Mesothelial cell of epicardium (in vitro differentiated cells): Measurements from ENCODE around the gene TEX19. TPM values are rescaled to one million over a fixed set of nuclear protein-coding genes. Genes with fewer than 3 reads are reported as not detected.
A peak's percentile ranks its signal among the peaks of the same experiment; 100 is the strongest.

Experiments used
- DNase-seq, 2 experiments: peaks; one replicate each; pipeline ENCODE4 v3.0.0; 2021; ENCODE audit warnings: low spot score in 2 of 2; ENCODE audit not compliant: unreplicated experiment in 2 of 2
- H3K27ac Mint-ChIP-seq: 2 replicates; pipeline ENCODE4 v1.8.0; 2021; ENCODE audit warnings: mixed read lengths
- H3K27me3 Mint-ChIP-seq: 2 replicates; pipeline ENCODE4 v1.8.0; 2021; ENCODE audit warnings: low read depth, mixed read lengths
- H3K36me3 Mint-ChIP-seq: 2 replicates; pipeline ENCODE4 v1.8.0; 2021; ENCODE audit warnings: mixed read lengths
- H3K4me1 Mint-ChIP-seq: 2 replicates; pipeline ENCODE4 v1.8.0; 2021; ENCODE audit warnings: mixed read lengths
- H3K4me3 Mint-ChIP-seq: 2 replicates; pipeline ENCODE4 v1.8.0; 2021; ENCODE audit warnings: mild to moderate bottlenecking, moderate library complexity, mixed read lengths
- H3K9me3 Mint-ChIP-seq: 2 replicates; pipeline ENCODE4 v1.8.0; 2021; ENCODE audit warnings: mixed read lengths
- total RNA-seq: library from RNA; stranded (reverse); gene quantifications from 3 replicates; pipeline ENCODE4 v1.2.1, GENCODE V29; 2021
- TF ChIP-seq, protein P1 (sequence below): fragments of 200-600 bp; sonication (generic); IDR thresholded peaks from one replicate; pipeline ENCODE4 v1.5.0; 2021; ENCODE audit warnings: antibody characterized with exemption; ENCODE audit not compliant: unreplicated experiment

TEX19 gene
- total RNA-seq, 1 donor from 2014 or later, result 0.16 TPM

GRCh38 chr17:82339634-82340580, 19.1 kb upstream of the TEX19 start:
- H3K36me3 Mint-ChIP-seq, result peaks cover 4% of the 10 kb centered on the region
- H3K27ac Mint-ChIP-seq, result peak overlapping the region; percentile 98
- peaks cover 4% of the 10 kb centered on the region for H3K9me3 Mint-ChIP-seq
- TF ChIP-seq, protein P1, sequence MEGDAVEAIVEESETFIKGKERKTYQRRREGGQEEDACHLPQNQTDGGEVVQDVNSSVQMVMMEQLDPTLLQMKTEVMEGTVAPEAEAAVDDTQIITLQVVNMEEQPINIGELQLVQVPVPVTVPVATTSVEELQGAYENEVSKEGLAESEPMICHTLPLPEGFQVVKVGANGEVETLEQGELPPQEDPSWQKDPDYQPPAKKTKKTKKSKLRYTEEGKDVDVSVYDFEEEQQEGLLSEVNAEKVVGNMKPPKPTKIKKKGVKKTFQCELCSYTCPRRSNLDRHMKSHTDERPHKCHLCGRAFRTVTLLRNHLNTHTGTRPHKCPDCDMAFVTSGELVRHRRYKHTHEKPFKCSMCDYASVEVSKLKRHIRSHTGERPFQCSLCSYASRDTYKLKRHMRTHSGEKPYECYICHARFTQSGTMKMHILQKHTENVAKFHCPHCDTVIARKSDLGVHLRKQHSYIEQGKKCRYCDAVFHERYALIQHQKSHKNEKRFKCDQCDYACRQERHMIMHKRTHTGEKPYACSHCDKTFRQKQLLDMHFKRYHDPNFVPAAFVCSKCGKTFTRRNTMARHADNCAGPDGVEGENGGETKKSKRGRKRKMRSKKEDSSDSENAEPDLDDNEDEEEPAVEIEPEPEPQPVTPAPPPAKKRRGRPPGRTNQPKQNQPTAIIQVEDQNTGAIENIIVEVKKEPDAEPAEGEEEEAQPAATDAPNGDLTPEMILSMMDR, result no peak
- H3K4me3 Mint-ChIP-seq, result peak overlapping the region; percentile 60
- H3K27me3 Mint-ChIP-seq, result peaks cover 4% of the 10 kb centered on the region
- H3K4me1 Mint-ChIP-seq, result peaks cover 33% of the 10 kb centered on the region
- no peak for DNase-seq

GRCh38 chr17:82342361-82343079, 16.5 kb upstream of the TEX19 start:
- Mint-ChIP-seq H3K27ac (no peak overlapping the region), H3K36me3 (peaks cover 4% of the 10 kb centered on the region), H3K27me3 (no peaks in the 10 kb centered on the region)

GRCh38 chr17:82343560-82343959, 15.5 kb upstream of the TEX19 start:
- no peaks in the 10 kb centered on the region for H3K27me3 Mint-ChIP-seq
- peaks cover 26% of the 10 kb centered on the region for H3K4me1 Mint-ChIP-seq
- TF ChIP-seq, protein P1, result no peak
- H3K4me3 Mint-ChIP-seq, result no peak overlapping the region
- H3K36me3 Mint-ChIP-seq, result peaks cover 4% of the 10 kb centered on the region
- peaks cover 4% of the 10 kb centered on the region for H3K9me3 Mint-ChIP-seq
- DNase-seq, result no peak
- peak overlapping the region; percentile 59 for H3K27ac Mint-ChIP-seq

More at GRCh38 chr17:82342361-82343079, 16.5 kb upstream of the TEX19 start:
- peaks cover 26% of the 10 kb centered on the region for H3K4me1 Mint-ChIP-seq
- DNase-seq, result no peak
- no peak overlapping the region for H3K4me3 Mint-ChIP-seq
- TF ChIP-seq, protein P1, result no peak
- peaks cover 4% of the 10 kb centered on the region for H3K9me3 Mint-ChIP-seq

DNA sequence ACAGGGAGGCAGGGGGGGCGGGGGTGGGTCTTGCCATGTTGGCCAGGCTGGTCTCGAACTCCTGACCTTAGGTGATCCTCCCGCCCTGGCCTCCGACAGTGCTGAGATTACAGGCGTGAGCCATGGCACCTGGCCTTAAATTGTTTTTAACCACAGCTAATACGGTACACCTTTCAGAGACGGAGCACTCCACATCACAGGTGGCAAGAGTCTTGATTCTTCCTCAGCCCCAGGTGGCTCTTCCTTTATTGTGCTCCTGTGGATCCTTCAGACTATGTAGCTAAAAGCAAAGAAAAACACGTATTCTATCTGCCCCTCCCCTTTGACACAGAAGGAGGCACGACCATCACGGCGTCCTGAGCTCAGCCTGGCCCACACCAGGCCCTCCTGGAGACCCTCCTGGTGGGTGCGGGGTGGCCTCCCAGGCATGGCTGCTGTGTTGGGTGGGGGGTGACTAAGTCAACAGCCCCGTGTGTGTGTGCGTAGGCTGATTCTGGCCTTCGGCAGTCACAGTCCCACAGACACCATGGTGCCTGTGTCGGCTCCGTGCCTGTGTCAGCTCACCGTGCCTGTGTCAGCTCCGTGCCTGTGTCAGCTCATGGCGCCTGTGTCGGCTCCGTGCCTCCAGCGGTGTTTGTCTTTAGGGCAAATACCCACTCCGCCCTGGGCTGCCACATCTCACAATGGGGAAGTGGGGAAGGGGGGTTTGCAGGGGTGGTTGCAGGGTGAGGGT, 14.7 kb upstream of the TEX19 start:
- DNase-seq, result no peak
- H3K27me3 Mint-ChIP-seq, result no peaks in the 10 kb centered on the region
- H3K9me3 Mint-ChIP-seq, result peaks cover 4% of the 10 kb centered on the region
- H3K4me3 Mint-ChIP-seq, result no peak overlapping the region
- H3K36me3 Mint-ChIP-seq, result peaks cover 4% of the 10 kb centered on the region
- H3K27ac Mint-ChIP-seq, result peak overlapping the region; percentile 72
- H3K4me1 Mint-ChIP-seq, result peaks cover 26% of the 10 kb centered on the region
- TF ChIP-seq, protein P1, result no peak
